ENCODE data around the gene GFAP. TPM values are rescaled to one million over a fixed set of nuclear protein-coding genes. Genes with fewer than 3 reads are reported as not detected.

The GFAP gene
- total RNA-seq, 2 donors from 2014 or later = 0.62 TPM; not detected in 1

DNA sequence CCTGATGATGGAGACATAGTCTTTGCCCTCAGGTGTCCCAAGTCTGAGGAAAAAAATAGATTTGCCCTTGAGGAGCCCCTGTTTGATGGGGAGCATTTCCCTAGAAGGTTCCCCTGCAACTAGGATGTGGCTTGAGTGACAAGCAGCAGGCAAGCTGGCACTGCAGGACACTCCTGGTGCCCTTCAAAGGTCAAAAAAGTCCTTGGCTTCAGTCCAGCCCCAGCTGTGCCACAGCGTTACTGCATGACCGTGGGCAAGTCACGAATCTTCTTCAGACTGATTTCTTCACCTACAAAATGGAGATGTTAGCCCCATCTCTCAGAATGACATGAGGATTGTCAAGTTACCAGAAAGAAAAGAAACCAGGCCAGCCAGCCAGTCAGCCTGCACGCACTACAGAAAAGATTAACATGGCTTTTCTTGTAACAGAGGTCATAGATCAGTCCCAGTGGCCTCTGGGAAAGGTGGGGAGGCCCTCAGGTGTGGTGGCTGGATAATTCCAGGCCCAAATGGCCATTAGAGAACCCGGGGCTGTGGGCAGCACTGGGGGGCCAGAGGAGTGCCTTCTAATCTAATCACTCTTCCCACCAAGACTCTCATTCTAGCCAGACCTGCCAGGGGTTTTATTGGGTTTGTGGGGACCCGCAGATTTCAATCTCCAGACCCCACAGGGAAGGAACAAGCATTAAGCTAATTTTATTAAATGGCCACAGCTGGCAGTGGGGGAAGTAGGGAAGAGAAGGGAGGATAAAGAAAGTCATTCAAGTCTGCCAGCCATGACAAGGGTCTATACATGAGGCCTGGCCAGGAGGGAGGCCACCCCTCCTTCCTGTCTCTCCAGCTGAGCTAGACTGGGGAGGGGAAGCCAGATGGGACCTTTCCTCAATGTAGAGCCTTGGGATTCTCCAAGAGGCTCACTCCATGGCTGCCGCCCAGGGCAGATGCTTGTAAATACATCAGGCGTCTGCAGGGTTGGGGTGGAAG is 42.0 kb upstream of the GFAP start:
- Histone ChIP-seq H3K27ac (no peak overlapping the region), H3K4me3 (no peak overlapping the region), H3K4me1 (replicated peaks) (no peaks in the 10 kb centered on the region), H3K9me3 (no peaks in the 10 kb centered on the region), H3K36me3 (no peaks in the 10 kb centered on the region), H3K27me3 (replicated peaks; ENCODE audit: insufficient read depth) (peaks cover 5% of the 10 kb centered on the region)
- no peak for TF ChIP-seq CTCF (IDR thresholded peaks at IDR 0.05)
- no peak for TF ChIP-seq POLR2AphosphoS5 (IDR thresholded peaks at IDR 0.05)
- no peak for TF ChIP-seq POLR2A (IDR thresholded peaks at IDR 0.05)
- WGBS = 82% methylated on average over 8 of the region's 8 CpGs
- DNase-seq (ENCODE audit: low spot score) = no peak
- intact Hi-C loops (cut with DNase I) = no loop called here

DNA sequence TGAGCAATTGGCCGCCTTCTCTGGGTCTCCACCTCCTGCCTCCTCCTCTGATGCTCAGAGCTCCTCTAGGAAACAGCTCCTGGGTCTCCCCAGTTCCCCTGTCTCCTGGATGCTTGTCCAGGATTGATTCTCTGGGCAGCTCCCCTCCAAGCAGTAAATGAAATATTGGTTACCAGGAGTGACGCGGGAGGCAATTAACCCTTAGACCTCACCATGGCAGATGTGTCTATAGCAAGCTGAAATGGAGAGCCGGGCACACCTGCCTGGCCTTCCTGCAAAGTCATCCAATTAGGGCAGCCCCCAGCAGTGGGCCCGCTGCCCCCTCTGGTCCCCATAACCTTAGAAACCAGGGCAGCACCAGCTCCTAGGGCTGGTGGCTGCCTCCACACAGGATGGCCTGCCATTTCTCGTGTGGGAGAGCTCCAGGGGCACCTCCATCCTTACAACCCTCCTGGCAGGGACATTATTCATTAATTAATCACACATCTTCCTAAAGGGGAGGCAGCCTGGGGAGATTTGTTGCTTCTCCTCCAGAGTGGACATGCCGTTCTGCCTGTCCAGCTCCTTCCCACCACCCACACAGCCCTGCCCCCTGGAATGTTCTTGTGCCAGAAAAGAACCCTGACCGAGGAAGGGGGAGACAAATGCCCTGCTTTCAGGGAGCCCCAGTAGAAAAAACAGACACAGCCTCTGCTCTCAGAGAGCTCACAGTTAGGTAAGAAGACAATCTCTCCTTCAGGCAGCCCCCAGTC is 40.5 kb upstream of the GFAP start:
- H3K27ac ChIP-seq = no peak overlapping the region
- H3K36me3 ChIP-seq = no peaks in the 10 kb centered on the region
- TF ChIP-seq POLR2A (IDR thresholded peaks at IDR 0.05) (no peak), POLR2AphosphoS5 (IDR thresholded peaks at IDR 0.05) (no peak), CTCF (IDR thresholded peaks at IDR 0.05) (no peak)
- no peak overlapping the region for H3K4me3 ChIP-seq
- intact Hi-C loops (cut with DNase I) = no loop called here
- H3K4me1 ChIP-seq (replicated peaks) = no peaks in the 10 kb centered on the region
- WGBS = 66% methylated on average over 8 of the region's 8 CpGs
- peaks cover 5% of the 10 kb centered on the region for H3K27me3 ChIP-seq (replicated peaks; ENCODE audit: insufficient read depth)
- no peaks in the 10 kb centered on the region for H3K9me3 ChIP-seq
- DNase-seq (ENCODE audit: low spot score) = no peak

GRCh38 chr17:44952946-44953475 is 37.7 kb upstream of the GFAP start:
- Histone ChIP-seq H3K4me3 (no peak overlapping the region), H3K27ac (no peak overlapping the region), H3K4me1 (replicated peaks) (no peaks in the 10 kb centered on the region), H3K9me3 (no peaks in the 10 kb centered on the region), H3K36me3 (no peaks in the 10 kb centered on the region), H3K27me3 (replicated peaks; ENCODE audit: insufficient read depth) (no peaks in the 10 kb centered on the region)
- intact Hi-C loops (cut with DNase I) = no loop called here
- TF ChIP-seq CTCF (IDR thresholded peaks at IDR 0.05) = no peak
- TF ChIP-seq POLR2A (IDR thresholded peaks at IDR 0.05) = no peak
- TF ChIP-seq POLR2AphosphoS5 (IDR thresholded peaks at IDR 0.05) = no peak
- DNase-seq (ENCODE audit: low spot score) = no peak
- 72% methylated on average over 6 of the region's 6 CpGs for WGBS

DNA sequence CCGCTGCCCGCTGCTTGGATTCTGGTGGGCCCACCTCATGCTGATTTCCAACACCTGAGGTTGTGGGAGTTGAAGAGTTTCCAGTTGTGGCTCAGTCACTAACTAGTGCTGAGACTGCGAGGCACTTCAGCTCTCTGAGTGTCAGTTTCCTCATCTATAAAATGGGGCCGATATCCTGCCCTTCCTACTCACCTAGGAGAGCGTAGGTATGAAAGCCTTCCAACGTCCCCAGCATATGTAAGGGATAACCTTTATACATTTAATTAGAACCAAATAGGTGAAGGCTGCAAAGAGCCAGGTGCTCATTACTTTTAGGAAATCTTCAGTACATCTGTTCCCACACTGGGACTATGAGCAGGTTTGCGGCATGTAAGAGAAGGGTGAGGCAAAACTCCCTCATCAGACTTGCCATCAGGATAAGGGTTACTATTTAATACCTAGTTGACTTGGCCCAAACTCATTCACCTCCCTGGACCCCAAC is 33.1 kb upstream of the GFAP start:
- WGBS = 60% methylated on average over 7 of the region's 7 CpGs
- Histone ChIP-seq H3K4me1 (replicated peaks) (peaks cover 3% of the 10 kb centered on the region), H3K9me3 (no peaks in the 10 kb centered on the region), H3K27ac (no peak overlapping the region), H3K27me3 (replicated peaks; ENCODE audit: insufficient read depth) (no peaks in the 10 kb centered on the region), H3K36me3 (no peaks in the 10 kb centered on the region), H3K4me3 (peak overlapping the region; percentile 43 to 45)
- intact Hi-C loops (cut with DNase I) = no loop called here
- DNase-seq (ENCODE audit: low spot score) = no peak
- TF ChIP-seq POLR2AphosphoS5 (IDR thresholded peaks at IDR 0.05) = no peak
- no peak for TF ChIP-seq CTCF (IDR thresholded peaks at IDR 0.05)
- TF ChIP-seq POLR2A (IDR thresholded peaks at IDR 0.05) = no peak
